ENCODE data around the gene LRRN2. TPM values are rescaled to one million over a fixed set of nuclear protein-coding genes. Genes with fewer than 3 reads are reported as not detected.

The LRRN2 gene
- total RNA-seq, 1 donor: not detected

- no peak overlapping the region for H3K4me3 ChIP-seq (ENCODE audit: low read depth, low read length)
- no peak for DNase-seq (ENCODE audit: low read depth)
- no peak for TF ChIP-seq CTCF (IDR thresholded peaks at IDR 0.05; ENCODE audit: insufficient read depth, low read length)
These were observed 96.7 kb downstream of the LRRN2 start for GRCh38 chr1:204588826-204589225.

GRCh38 chr1:204587621-204588020 lies 97.9 kb downstream of the LRRN2 start:
- no peak for DNase-seq (ENCODE audit: low read depth)
- H3K4me3 ChIP-seq (ENCODE audit: low read depth, low read length): no peak overlapping the region
- no peak for TF ChIP-seq CTCF (IDR thresholded peaks at IDR 0.05; ENCODE audit: insufficient read depth, low read length)

- no peak overlapping the region for H3K4me3 ChIP-seq (ENCODE audit: low read depth, low read length)
- TF ChIP-seq CTCF (IDR thresholded peaks at IDR 0.05; ENCODE audit: insufficient read depth, low read length): no peak
- no peak for DNase-seq (ENCODE audit: low read depth)
These were observed 100.7 kb downstream of the LRRN2 start for GRCh38 chr1:204584699-204585372.

- TF ChIP-seq CTCF (IDR thresholded peaks at IDR 0.05; ENCODE audit: insufficient read depth, low read length): no peak
- DNase-seq (ENCODE audit: low read depth): no peak
These were observed 101.5 kb downstream of the LRRN2 start for GRCh38 chr1:204583909-204584632.

GRCh38 chr1:204581759-204582158 lies 103.8 kb downstream of the LRRN2 start:
- no peak for DNase-seq (ENCODE audit: low read depth)
- H3K4me3 ChIP-seq (ENCODE audit: low read depth, low read length): no peak overlapping the region
- TF ChIP-seq CTCF (IDR thresholded peaks at IDR 0.05; ENCODE audit: insufficient read depth, low read length): no peak

More at GRCh38 chr1:204583909-204584632, 101.5 kb downstream of the LRRN2 start:
- no peak overlapping the region for H3K4me3 ChIP-seq (ENCODE audit: low read depth, low read length)

- TF ChIP-seq CTCF (IDR thresholded peaks at IDR 0.05; ENCODE audit: insufficient read depth, low read length): no peak
These were observed 104.7 kb downstream of the LRRN2 start for GRCh38 chr1:204580862-204581261.

More at GRCh38 chr1:204580862-204581261, 104.7 kb downstream of the LRRN2 start:
- no peak overlapping the region for H3K4me3 ChIP-seq (ENCODE audit: low read depth, low read length)
- DNase-seq (ENCODE audit: low read depth): no peak
